ENCODE measurements around the gene RASSF10. TPM values are rescaled to one million over a fixed set of nuclear protein-coding genes. Genes with fewer than 3 reads are reported as not detected.
A peak's percentile ranks its signal among the peaks of the same experiment; 100 is the strongest.

The RASSF10 gene
- total RNA-seq, 1 experiment from 2014 or later: not detected

DNA sequence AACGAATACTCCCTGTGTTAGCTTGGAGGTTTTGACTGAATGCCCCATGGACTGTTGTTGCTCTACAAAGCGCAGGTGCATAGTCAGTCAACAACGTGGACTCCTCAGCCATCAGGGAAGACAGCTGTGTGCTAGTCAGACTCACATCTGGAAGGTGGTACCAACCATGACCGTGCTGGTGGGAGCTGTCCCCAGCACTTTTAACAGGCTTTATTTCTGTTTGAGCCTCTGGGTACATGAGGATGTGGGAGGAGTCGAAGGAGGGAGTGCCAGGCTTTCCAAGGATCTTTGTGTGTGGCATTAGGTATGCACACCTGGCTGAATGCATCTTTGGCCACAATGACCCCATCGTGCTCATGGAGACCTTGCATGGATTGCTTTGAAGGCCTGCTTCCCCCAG lies 6.6 kb downstream of the RASSF10 start:
- Histone ChIP-seq H3K9me2 (replicated peaks; ENCODE audit: low read length) (no peaks in the 10 kb centered on the region), H3K9me3 (ENCODE audit: low read length) (no peaks in the 10 kb centered on the region), H3K27me3 (ENCODE audit: low read length) (no peaks in the 10 kb centered on the region), H3K4me3 (ENCODE audit: low read length) (no peak overlapping the region), H3K36me3 (ENCODE audit: low read depth, low read length) (no peaks in the 10 kb centered on the region), H3K27ac (ENCODE audit: low read length) (no peak overlapping the region), H3K9ac (ENCODE audit: low read length) (no peak overlapping the region), H3K4me2 (ENCODE audit: low read length) (no peak overlapping the region), H3F3A (ENCODE audit: low read length, unreplicated experiment) (no peaks in the 10 kb centered on the region), H4K20me1 (ENCODE audit: low read length) (no peaks in the 10 kb centered on the region), H3K79me2 (ENCODE audit: low read length) (no peaks in the 10 kb centered on the region), H2AFZ (ENCODE audit: low read length) (no peak overlapping the region), H3K4me1 (ENCODE audit: insufficient read depth, low read length) (no peaks in the 10 kb centered on the region)
- DNase-seq (no peak), ATAC-seq (no peak)
- intact Hi-C loops (cut with micrococcal nuclease): no loop called here
- no TSS peak for BruUV-seq (replicated peaks)
- ChIA-PET POLR2A (ENCODE audit: unreplicated experiment) (no interaction called here), CTCF (no interaction called here)
- TF ChIP-seq EZH2phosphoT487 (IDR thresholded peaks at IDR 0.05; ENCODE audit: borderline replicate concordance, low read length) (no peak), CTCF (conservative IDR thresholded peaks at IDR 0.05; ENCODE audit: low read depth, low read length) (no peak), EZH2 (IDR thresholded peaks at IDR 0.05; ENCODE audit: low read length, unreplicated experiment) (no peak)

DNA sequence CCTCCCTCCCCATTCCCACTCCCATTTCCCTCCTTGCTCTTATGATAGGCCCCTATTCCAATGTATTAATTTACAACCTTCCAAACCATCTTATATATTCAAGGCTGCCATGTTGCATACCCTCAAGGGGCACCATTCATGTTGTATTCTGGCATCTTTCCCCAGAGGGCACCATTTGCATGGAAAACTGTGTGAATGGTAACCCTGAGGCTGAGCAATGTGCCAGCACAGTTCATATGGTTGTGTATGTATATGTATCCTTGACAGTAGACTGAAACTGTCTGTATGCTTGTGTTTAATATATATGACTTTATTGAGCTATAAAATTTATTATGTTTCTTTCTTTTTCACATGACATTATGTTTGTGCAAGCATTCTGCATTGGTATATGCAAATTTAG lies 7.3 kb downstream of the RASSF10 start:
- Histone ChIP-seq H3K27me3 (ENCODE audit: low read length) (no peaks in the 10 kb centered on the region), H4K20me1 (ENCODE audit: low read length) (no peaks in the 10 kb centered on the region), H2AFZ (ENCODE audit: low read length) (no peak overlapping the region), H3K4me2 (ENCODE audit: low read length) (no peak overlapping the region), H3K4me1 (ENCODE audit: insufficient read depth, low read length) (no peaks in the 10 kb centered on the region), H3K9me3 (ENCODE audit: low read length) (no peaks in the 10 kb centered on the region), H3F3A (ENCODE audit: low read length, unreplicated experiment) (no peaks in the 10 kb centered on the region), H3K79me2 (ENCODE audit: low read length) (no peaks in the 10 kb centered on the region), H3K4me3 (ENCODE audit: low read length) (no peak overlapping the region), H3K9me2 (replicated peaks; ENCODE audit: low read length) (no peaks in the 10 kb centered on the region), H3K27ac (ENCODE audit: low read length) (no peak overlapping the region), H3K36me3 (ENCODE audit: low read depth, low read length) (no peaks in the 10 kb centered on the region), H3K9ac (ENCODE audit: low read length) (no peak overlapping the region)
- TF ChIP-seq CTCF (conservative IDR thresholded peaks at IDR 0.05; ENCODE audit: low read depth, low read length) (peak; percentile 23; the same call in 1 of the 2 replicates), EZH2phosphoT487 (IDR thresholded peaks at IDR 0.05; ENCODE audit: borderline replicate concordance, low read length) (no peak), EZH2 (IDR thresholded peaks at IDR 0.05; ENCODE audit: low read length, unreplicated experiment) (no peak)
- DNase-seq: peak; percentile 39
- no peak; the same call in 1 of the 2 replicates for ATAC-seq
- no TSS peak for BruUV-seq (replicated peaks)
- ChIA-PET CTCF (no interaction called here), POLR2A (ENCODE audit: unreplicated experiment) (no interaction called here)
- intact Hi-C loops (cut with micrococcal nuclease): no loop called here

- Histone ChIP-seq H3K4me1 (ENCODE audit: insufficient read depth, low read length) (no peaks in the 10 kb centered on the region), H3K36me3 (ENCODE audit: low read depth, low read length) (no peaks in the 10 kb centered on the region), H3K9ac (ENCODE audit: low read length) (no peak overlapping the region), H3K79me2 (ENCODE audit: low read length) (no peaks in the 10 kb centered on the region), H2AFZ (ENCODE audit: low read length) (no peak overlapping the region), H4K20me1 (ENCODE audit: low read length) (no peaks in the 10 kb centered on the region), H3K9me2 (replicated peaks; ENCODE audit: low read length) (no peaks in the 10 kb centered on the region), H3F3A (ENCODE audit: low read length, unreplicated experiment) (no peaks in the 10 kb centered on the region), H3K4me3 (ENCODE audit: low read length) (no peak overlapping the region), H3K27ac (ENCODE audit: low read length) (no peak overlapping the region), H3K27me3 (ENCODE audit: low read length) (0 out of 2 replicates have a peak, but pooled peaks cover 7% of the 10 kb centered on the region), H3K4me2 (ENCODE audit: low read length) (no peak overlapping the region), H3K9me3 (ENCODE audit: low read length) (no peaks in the 10 kb centered on the region)
- no TSS peak for BruUV-seq (replicated peaks)
- ChIA-PET CTCF (no interaction called here), POLR2A (ENCODE audit: unreplicated experiment) (no interaction called here)
- intact Hi-C loops (cut with micrococcal nuclease): no loop called here
- no peak for TF ChIP-seq CTCF (conservative IDR thresholded peaks at IDR 0.05; ENCODE audit: low read depth, low read length)
- no peak for ATAC-seq
- DNase-seq: no peak
Measured at GRCh38 chr11:13019313-13019712, 10.2 kb downstream of the RASSF10 start.

Data from PC-3 (cell line).